SU-DHL-6 (cell line): ENCODE data around the gene PDLIM5.

Experiments used
- H2AFZ ChIP-seq: fragments of 200-600 bp; sonication (generic); 2 replicates; pipeline ENCODE4 v1.6.1; 2014; ENCODE audit warnings: low read depth, mild to moderate bottlenecking, moderate library complexity, mixed read lengths, antibody characterized with exemption, low read length; ENCODE audit not compliant: severe bottlenecking
- H3F3A ChIP-seq: fragments of 200-600 bp; shearing (Covaris generic); 2 replicates; pipeline ENCODE4 v1.6.0; 2016; ENCODE audit warnings: antibody characterized with exemption, mild to moderate bottlenecking; ENCODE audit not compliant: insufficient read depth
- H3K27ac ChIP-seq: fragments of 200-600 bp; sonication (generic); 2 replicates; pipeline ENCODE4 v1.5.1; 2016; ENCODE audit warnings: low read depth, mild to moderate bottlenecking, low read length, moderate library complexity, mixed read lengths
- H3K27me3 ChIP-seq: fragments of 200-600 bp; sonication (generic), shearing (Covaris generic); 2 replicates; pipeline ENCODE4 v1.6.0; 2014; ENCODE audit warnings: mild to moderate bottlenecking, low read length
- H3K36me3 ChIP-seq: fragments of 200-600 bp; sonication (generic); 2 replicates; pipeline ENCODE4 v1.6.1; 2014; ENCODE audit warnings: mild to moderate bottlenecking, low read length, mixed read lengths
- H3K4me2 ChIP-seq: fragments of 300-600, 200-600 bp; shearing (Covaris generic), sonication (generic); 2 replicates; pipeline ENCODE4 v1.6.0; 2014; ENCODE audit warnings: low read length, low read depth, mild to moderate bottlenecking; ENCODE audit not compliant: poor library complexity, severe bottlenecking
- H3K4me3 ChIP-seq: fragments of 200-600 bp; sonication (generic); 2 replicates; pipeline ENCODE4 v1.5.1; 2014; ENCODE audit warnings: antibody characterized with exemption, low read length, mild to moderate bottlenecking, mixed read lengths; ENCODE audit not compliant: insufficient read depth, poor library complexity, severe bottlenecking
- H3K79me2 ChIP-seq: fragments of 200-600 bp; sonication (generic); 2 replicates; pipeline ENCODE4 v1.6.1; 2014; ENCODE audit warnings: mild to moderate bottlenecking, low read length, moderate library complexity; ENCODE audit not compliant: insufficient read depth
- H3K9ac ChIP-seq: fragments of 200-600 bp; sonication (generic); 2 replicates; pipeline ENCODE4 v1.7.0; 2014; ENCODE audit warnings: mild to moderate bottlenecking, low read length
- H3K9me2 ChIP-seq: fragments of 200-600 bp; sonication (generic); replicated peaks from 2 replicates; pipeline ENCODE4 v1.6.1; 2014; ENCODE audit warnings: low read length; ENCODE audit not compliant: insufficient read depth
- H3K9me3 ChIP-seq: fragments of 200-600 bp; sonication (generic); 2 replicates; pipeline ENCODE4 v1.6.1; 2014; ENCODE audit warnings: low read length, mixed read lengths; ENCODE audit not compliant: insufficient read depth
- H4K20me1 ChIP-seq: fragments of 200-600 bp; sonication (generic); 2 replicates; pipeline ENCODE4 v1.6.1; 2014; ENCODE audit warnings: low read depth, mild to moderate bottlenecking, antibody characterized with exemption, low read length, moderate library complexity, mixed read lengths
- CTCF ChIP-seq: fragments of 200-600 bp; sonication (generic); IDR thresholded peaks from one replicate; pipeline ENCODE4 v1.5.1; 2017; ENCODE audit warnings: antibody characterized with exemption, mild to moderate bottlenecking, low read length, moderate library complexity; ENCODE audit not compliant: insufficient read depth, poor library complexity, severe bottlenecking
- EZH2phosphoT487 ChIP-seq: fragments of 200-600 bp; sonication (generic), shearing (Covaris generic); conservative IDR thresholded peaks from 2 replicates; pipeline ENCODE4 v1.6.1; 2018; ENCODE audit warnings: mild to moderate bottlenecking, antibody characterized with exemption, low read length, moderate library complexity, mixed read lengths

Gene PDLIM5

GRCh38 chr4:94472056-94472826, 20.5 kb downstream of the PDLIM5 start:
- TF ChIP-seq EZH2phosphoT487 (no peak), CTCF (no peak)
- Histone ChIP-seq H2AFZ (no peak overlapping the region), H3K9me2 (no peaks in the 10 kb centered on the region), H3K4me3 (no peak overlapping the region), H3K9me3 (no peaks in the 10 kb centered on the region), H3K4me2 (no peak overlapping the region), H3K27ac (no peak overlapping the region), H4K20me1 (no peaks in the 10 kb centered on the region), H3K36me3 (no peaks in the 10 kb centered on the region), H3K9ac (no peak overlapping the region), H3K27me3 (no peaks in the 10 kb centered on the region), H3K79me2 (no peaks in the 10 kb centered on the region), H3F3A (no peaks in the 10 kb centered on the region)

- Histone ChIP-seq H3K79me2 (no peaks in the 10 kb centered on the region), H3K27ac (no peak overlapping the region), H4K20me1 (no peaks in the 10 kb centered on the region), H3F3A (no peaks in the 10 kb centered on the region), H3K4me3 (no peak overlapping the region), H3K27me3 (no peaks in the 10 kb centered on the region), H3K4me2 (no peak overlapping the region), H3K9me2 (no peaks in the 10 kb centered on the region), H3K9me3 (no peaks in the 10 kb centered on the region), H2AFZ (no peak overlapping the region), H3K36me3 (no peaks in the 10 kb centered on the region), H3K9ac (no peak overlapping the region)
- TF ChIP-seq EZH2phosphoT487 (no peak), CTCF (no peak)
These were observed 23.3 kb downstream of the PDLIM5 start for GRCh38 chr4:94475050-94475449.

GRCh38 chr4:94475794-94476193, 24.1 kb downstream of the PDLIM5 start:
- Histone ChIP-seq H3K9me3 (no peaks in the 10 kb centered on the region), H3K27me3 (no peaks in the 10 kb centered on the region), H3K36me3 (no peaks in the 10 kb centered on the region), H2AFZ (no peak overlapping the region), H3K79me2 (no peaks in the 10 kb centered on the region), H3K9me2 (no peaks in the 10 kb centered on the region), H3K4me3 (no peak overlapping the region), H4K20me1 (no peaks in the 10 kb centered on the region), H3K9ac (no peak overlapping the region), H3K27ac (no peak overlapping the region), H3F3A (no peaks in the 10 kb centered on the region), H3K4me2 (no peak overlapping the region)
- no peak for TF ChIP-seq EZH2phosphoT487
- TF ChIP-seq CTCF, result no peak
